A549 (cell line): ENCODE data around the gene C16orf92. TPM values are rescaled to one million over a fixed set of nuclear protein-coding genes. Genes with fewer than 3 reads are reported as not detected.

Experiments
- ATAC-seq, 2 experiments: fragments of 200-7000 bp in 1 of 2; fragments of >200 bp in 1 of 2; cut with Nextera tagmentation in 1 of 2; cut with Tn5 transposase in 1 of 2; 3 replicates each; pipeline versions ENCODE4 v1.8.0 to v1.9.1; 2018 to 2020; ENCODE audit warnings: mild to moderate bottlenecking in 1 of 2, moderate library complexity in 1 of 2
- CTCF ChIA-PET: fragments of 300-600 bp; sonication (Branson Sonifier 250); formaldehyde crosslinking; extraction: SDS; loops from one replicate; lab custom pipeline; 2021; ENCODE audit warnings: antibody characterized with exemption, inconsistent platforms; lab: Yijun Ruan, JAX
- POLR2A ChIA-PET: fragments of 350-600 bp; formaldehyde crosslinking; extraction: SDS; loops from one replicate; lab custom pipeline; 2021; ENCODE audit warnings: antibody characterized with exemption, inconsistent platforms; lab: Yijun Ruan, JAX
- DNase-seq, 2 experiments: peaks; one replicate each; pipeline versions ENCODE4 v3.0.0 to v3.0.0-alpha.2; 2011 to 2016; ENCODE audit warnings: low read depth in 1 of 2, low spot score in 1 of 2
- FAIRE-seq: peaks from 2 replicates; lab custom pipeline; 2011; peaks lifted over from hg19 to GRCh38; lab: Jason Lieb, UNC
- H3K27ac ChIP-seq, 2 experiments: fragments of >200 bp; sonication (Bioruptor Twin); formaldehyde crosslinking; 3 replicates each; pipeline ENCODE4 v1.5.1; 2016 to 2017
- H3K4me1 ChIP-seq: fragments of >200 bp; sonication (Bioruptor Twin); formaldehyde crosslinking; 3 replicates; pipeline ENCODE4 v1.6.1; 2016
- H3K4me2 ChIP-seq: fragments of >200 bp; sonication (Bioruptor Twin); formaldehyde crosslinking; 3 replicates; pipeline ENCODE4 v1.6.1; 2016
- H3K4me3 ChIP-seq: fragments of >200 bp; sonication (Bioruptor Twin); formaldehyde crosslinking; 3 replicates; pipeline ENCODE4 v1.5.1; 2016
- H3K9me3 ChIP-seq: fragments of >200 bp; sonication (Bioruptor Twin); formaldehyde crosslinking; 3 replicates; pipeline ENCODE4 v1.6.1; 2016
- CBX8 ChIP-seq: fragments of 200-600 bp; sonication (generic); IDR thresholded peaks from 2 replicates; pipeline ENCODE4 v1.6.1; 2016
- CHD4 ChIP-seq: fragments of 200-600 bp; sonication (generic); IDR thresholded peaks from 2 replicates; pipeline ENCODE4 v1.6.1; 2016; ENCODE audit warnings: antibody characterized with exemption, mild to moderate bottlenecking, borderline replicate concordance
- EP300 ChIP-seq, 2 experiments: fragments of >200 bp; sonication (Bioruptor Twin); formaldehyde crosslinking; IDR thresholded peaks; 2 replicates in 1 of 2; 3 replicates in 1 of 2; pipeline ENCODE4 v1.6.1; 2016 to 2017
- ESRRA ChIP-seq: fragments of 150-350 bp; IDR thresholded peaks from 2 replicates; pipeline ENCODE4 v1.6.1; 2014; ENCODE audit warnings: mild to moderate bottlenecking, low read length, borderline replicate concordance
- FOSL2 ChIP-seq, 2 experiments: fragments of 450-650 bp in 1 of 2; fragments of >200 bp in 1 of 2; sonication (Bioruptor Twin) in 1 of 2; formaldehyde crosslinking; IDR thresholded peaks; 2 replicates each; pipeline versions ENCODE4 v1.5.0 to v1.6.1; 2016 to 2020; ENCODE audit warnings: mild to moderate bottlenecking in 1 of 2, moderate library complexity in 1 of 2
- HDAC2 ChIP-seq: fragments of 200-600 bp; sonication (generic); IDR thresholded peaks from 2 replicates; pipeline ENCODE4 v1.6.1; 2016
- HOXA7 ChIP-seq: fragments of 250-450 bp; sonication (Bioruptor Pico); IDR thresholded peaks from 2 replicates; pipeline ENCODE4 v1.5.0; 2020; ENCODE audit warnings: mild to moderate bottlenecking, moderate library complexity
- JUN ChIP-seq, 2 experiments: fragments of >200 bp; sonication (Bioruptor Twin); formaldehyde crosslinking; IDR thresholded peaks; 2 replicates in 1 of 2; 3 replicates in 1 of 2; pipeline ENCODE4 v1.6.1; 2016 to 2017
- KDM1A ChIP-seq: fragments of 200-600 bp; sonication (generic); IDR thresholded peaks from 2 replicates; pipeline ENCODE4 v1.6.1; 2016; ENCODE audit warnings: low read depth, mild to moderate bottlenecking
- KDM5A ChIP-seq: fragments of 200-600 bp; sonication (generic); IDR thresholded peaks from 2 replicates; pipeline ENCODE4 v1.6.1; 2016; ENCODE audit warnings: antibody characterized with exemption, mild to moderate bottlenecking
- MAFK ChIP-seq: fragments of 450-650 bp; IDR thresholded peaks from 2 replicates; pipeline ENCODE4 v1.6.1; 2014; ENCODE audit not compliant: partially characterized antibody
- NR3C1 ChIP-seq: fragments of >200 bp; sonication (Bioruptor Twin); formaldehyde crosslinking; IDR thresholded peaks from 3 replicates; pipeline ENCODE4 v1.6.1; 2017
- PHF8 ChIP-seq: fragments of 200-600 bp; sonication (generic); IDR thresholded peaks from 2 replicates; pipeline ENCODE4 v1.6.1; 2016; ENCODE audit warnings: low read depth, mild to moderate bottlenecking, antibody characterized with exemption, moderate library complexity, borderline replicate concordance
- POLR2A ChIP-seq: IDR thresholded peaks from 2 replicates; pipeline ENCODE4 v1.6.1; 2012; ENCODE audit warnings: mild to moderate bottlenecking, low read length
- RFX5 ChIP-seq: fragments of 450-650 bp; IDR thresholded peaks from 2 replicates; pipeline ENCODE4 v1.7.1; 2014; ENCODE audit warnings: antibody characterized with exemption, mild to moderate bottlenecking, moderate library complexity
- RNF2 ChIP-seq: fragments of 200-600 bp; sonication (generic); IDR thresholded peaks from 2 replicates; pipeline ENCODE4 v1.6.1; 2016; ENCODE audit warnings: low read depth, mild to moderate bottlenecking, antibody characterized with exemption, moderate library complexity, borderline replicate concordance
- TFCP2L1 ChIP-seq: fragments of 250-450 bp; sonication (Bioruptor Pico); IDR thresholded peaks from 2 replicates; pipeline ENCODE4 v1.5.0; 2021; ENCODE audit warnings: mild to moderate bottlenecking
- ZC3H11A ChIP-seq: fragments of 450-650 bp; IDR thresholded peaks from 2 replicates; pipeline ENCODE4 v1.6.1; 2014; ENCODE audit warnings: antibody characterized with exemption, mild to moderate bottlenecking
- WGBS: methylation state at CpG from one replicate; pipeline ENCODE4 v1.1.6; 2017; ENCODE audit errors: missing lambda C conversion rate; 5-methylcytosine and 5-hydroxymethylcytosine counted together
- polyA plus RNA-seq, 4 experiments: library from polyadenylated mRNA; depleted of rRNA in 3 of 4; stranded (reverse); fragments of >200 nt; fragmentation: RNase III in 1 of 4; extraction: RNeasy Plus Mini Kit Qiagen cat#74134 plus additional on column Dnase treatment in 1 of 4; gene quantifications; 2 replicates in 3 of 4; 3 replicates in 1 of 4; pipeline ENCODE4 v1.2.3, GENCODE V29; 2011 to 2017
- TF ChIP-seq, protein P1 (sequence below): fragments of 450-650 bp; IDR thresholded peaks from 2 replicates; pipeline ENCODE4 v1.6.1; 2014; ENCODE audit warnings: antibody characterized with exemption
- TF ChIP-seq, protein P2 (sequence below): IDR thresholded peaks from 2 replicates; pipeline ENCODE4 v1.6.1; 2012
- TF ChIP-seq, protein P3 (sequence below): fragments of >200 bp; sonication (Bioruptor Twin); formaldehyde crosslinking; IDR thresholded peaks from 2 replicates; pipeline ENCODE4 v1.6.1; 2016
- TF ChIP-seq, protein P4 (sequence below): IDR thresholded peaks from 2 replicates; pipeline ENCODE4 v1.6.1; 2012

Gene C16orf92
- polyA plus RNA-seq, 2 of the 4 experiments (the other 2 are of a cell fraction): not detected

DNA sequence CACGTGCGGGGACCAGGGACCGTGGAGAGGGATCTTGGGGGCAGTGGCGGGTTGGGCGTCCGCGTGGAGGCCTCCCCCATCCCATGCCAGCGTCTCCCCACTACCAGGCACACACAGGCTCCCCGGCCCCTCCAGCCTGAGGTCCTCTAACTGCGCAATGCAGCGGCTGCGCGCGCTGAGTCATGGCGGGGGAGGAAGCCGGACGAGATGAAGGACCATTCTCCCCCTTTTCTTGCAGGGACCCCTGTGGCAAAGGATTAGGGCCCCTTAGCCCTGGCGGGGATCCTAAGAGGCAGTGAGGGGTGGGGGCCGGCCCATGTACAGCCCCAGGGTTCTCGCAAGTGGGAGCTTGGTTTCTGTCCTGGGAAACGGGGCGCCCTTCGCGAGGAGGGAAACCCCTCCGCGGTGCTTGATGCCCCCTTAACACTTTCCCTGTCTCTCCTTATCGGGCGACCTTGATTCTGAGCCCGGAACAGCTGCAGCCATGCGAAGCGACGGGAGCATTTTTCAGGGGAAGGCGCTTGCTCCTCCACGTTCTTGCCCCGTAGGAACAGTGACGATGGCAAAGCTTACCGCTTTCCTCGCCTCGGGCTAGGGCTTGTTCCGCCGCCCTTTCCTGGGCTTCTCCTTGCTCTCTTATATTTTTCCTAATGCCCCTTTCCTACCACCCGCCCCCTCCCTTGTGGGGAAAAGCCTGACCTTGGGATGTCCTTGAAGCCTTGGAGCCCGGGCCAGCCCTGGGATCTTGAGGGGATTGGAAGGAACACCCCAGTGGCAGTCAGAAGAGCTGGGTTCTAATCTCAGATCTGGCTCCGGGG is 43.2 kb downstream of the C16orf92 start:
- ATAC-seq (peak; percentile 7 to 23; a peak in 5 of 6 replicates), FAIRE-seq (no peak), DNase-seq (peak in 1 of 2 experiments; percentile 43)
- peak; percentile 7 for TF ChIP-seq MAFK
- no peak for TF ChIP-seq CBX8
- peak; percentile 23; the same call in 1 of the 2 replicates for TF ChIP-seq HOXA7 (CRISPR knock-in tag)
- 0 out of 2 replicates have a peak, but pooled peaks have one; percentile 49 for TF ChIP-seq HDAC2
- TF ChIP-seq PHF8: peak; percentile 63; the same call in 1 of the 2 replicates
- 0 out of 2 replicates have a peak, but pooled peaks have one; percentile 37 for TF ChIP-seq KDM5A
- TF ChIP-seq ESRRA: 0 out of 2 replicates have a peak, but pooled peaks have one; percentile 61
- no peak for TF ChIP-seq EP300 (IDR thresholded peaks at IDR 0.05)
- WGBS: 0% methylated on average over 23 of the region's 44 CpGs
- Histone ChIP-seq H3K4me2 (peak overlapping the region; percentile 97), H3K4me3 (peak overlapping the region; percentile 73), H3K9me3 (no peaks in the 10 kb centered on the region), H3K4me1 (peaks cover 34% of the 10 kb centered on the region), H3K27ac (peak overlapping the region; percentile 96 to 97)
- POLR2A ChIA-PET: interaction anchor here (0.6 to 3.5 kb wide), 15 partner anchors 8 to 305 kb away, joined by 3 to 67 read pairs (median 7); partner anchors contain the start of genes CORO1A, KIF22, PAGR1 and PPP4C
- CTCF ChIA-PET: interaction anchor here (3.3 to 9.9 kb wide), 5 partner anchors 11 to 34 kb away, joined by 13 to 119 read pairs (median 44); partner anchors contain the start of genes PPP4C, TBX6 and TLCD3B

DNA sequence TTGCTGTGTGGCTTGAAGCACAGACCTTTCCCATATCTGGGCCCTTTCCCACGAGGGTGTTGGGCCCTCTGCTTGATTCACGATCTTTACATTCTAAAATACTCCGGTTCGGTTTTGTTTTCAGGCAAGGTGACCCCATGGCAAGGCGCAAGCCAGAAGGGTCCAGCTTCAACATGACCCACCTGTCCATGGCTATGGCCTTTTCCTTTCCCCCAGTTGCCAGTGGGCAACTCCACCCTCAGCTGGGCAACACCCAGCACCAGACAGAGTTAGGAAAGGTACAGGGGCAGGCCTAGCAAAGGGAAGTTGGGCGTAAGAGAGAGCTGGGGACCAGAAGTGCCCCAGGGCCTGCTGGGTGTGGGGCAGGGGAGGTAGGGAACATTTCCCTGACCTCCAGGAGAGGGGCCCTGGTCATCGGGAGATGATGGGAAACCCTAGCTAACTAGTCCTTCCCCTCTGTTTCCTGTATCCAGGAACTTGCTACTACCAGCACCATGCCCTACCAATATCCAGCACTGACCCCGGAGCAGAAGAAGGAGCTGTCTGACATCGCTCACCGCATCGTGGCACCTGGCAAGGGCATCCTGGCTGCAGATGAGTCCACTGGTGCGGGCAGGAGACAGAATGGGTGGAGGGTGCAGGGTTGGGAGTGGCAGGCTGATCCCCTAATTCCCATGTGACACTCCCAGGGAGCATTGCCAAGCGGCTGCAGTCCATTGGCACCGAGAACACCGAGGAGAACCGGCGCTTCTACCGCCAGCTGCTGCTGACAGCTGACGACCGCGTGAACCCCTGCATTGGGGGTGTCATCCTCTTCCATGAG is 44.0 kb downstream of the C16orf92 start:
- ATAC-seq: no peak
- CTCF ChIA-PET: interaction anchor here (0.5 to 9.9 kb wide), 8 partner anchors 10 to 46 kb away, joined by 3 to 119 read pairs (median 14); partner anchors contain the start of genes PPP4C, TBX6 and TLCD3B
- peak overlapping the region; percentile 96 to 97 for H3K27ac ChIP-seq
- WGBS: 25% methylated on average over 20 of the region's 21 CpGs
- no peaks in the 10 kb centered on the region for H3K9me3 ChIP-seq
- POLR2A ChIA-PET: interaction anchor here (1.9 to 3.5 kb wide), 3 partner anchors 7 to 24 kb away, joined by 14 to 67 read pairs (median 51); partner anchors contain the start of gene TBX6
- TF ChIP-seq CBX8 (no peak), HDAC2 (no peak), RFX5 (no peak), CHD4 (no peak)
- TF ChIP-seq, protein P1, sequence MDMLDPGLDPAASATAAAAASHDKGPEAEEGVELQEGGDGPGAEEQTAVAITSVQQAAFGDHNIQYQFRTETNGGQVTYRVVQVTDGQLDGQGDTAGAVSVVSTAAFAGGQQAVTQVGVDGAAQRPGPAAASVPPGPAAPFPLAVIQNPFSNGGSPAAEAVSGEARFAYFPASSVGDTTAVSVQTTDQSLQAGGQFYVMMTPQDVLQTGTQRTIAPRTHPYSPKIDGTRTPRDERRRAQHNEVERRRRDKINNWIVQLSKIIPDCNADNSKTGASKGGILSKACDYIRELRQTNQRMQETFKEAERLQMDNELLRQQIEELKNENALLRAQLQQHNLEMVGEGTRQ: no peak
- FAIRE-seq: no peak
- H3K4me2 ChIP-seq: peak overlapping the region; percentile 97
- H3K4me1 ChIP-seq: peaks cover 34% of the 10 kb centered on the region
- H3K4me3 ChIP-seq: peak overlapping the region; percentile 73
- no peak for DNase-seq

DNA sequence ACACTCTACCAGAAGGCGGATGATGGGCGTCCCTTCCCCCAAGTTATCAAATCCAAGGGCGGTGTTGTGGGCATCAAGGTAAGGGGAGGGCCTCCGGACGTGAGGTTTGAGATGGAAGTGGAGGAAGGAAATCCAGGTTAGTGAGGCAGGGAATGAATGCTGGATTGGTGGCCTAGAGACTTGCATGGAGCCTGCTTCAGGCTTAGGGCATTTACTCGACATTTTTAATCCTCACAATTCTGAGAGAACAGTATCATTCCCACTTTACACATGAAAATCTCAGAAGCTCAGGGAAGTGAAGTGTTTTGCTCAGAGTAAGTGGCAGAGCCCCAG is 44.6 kb downstream of the C16orf92 start:
- WGBS: 50% methylated on average over 6 of the region's 6 CpGs
- POLR2A ChIA-PET: interaction anchor here (3.5 kb wide), 1 partner anchor 23 kb away, joined by 67 read pairs; the partner anchor contains the start of gene TBX6
- no peak for FAIRE-seq

More for the DNA sequence above, 44.6 kb downstream of the C16orf92 start:
- Histone ChIP-seq H3K4me3 (peak overlapping the region; percentile 73), H3K27ac (peak overlapping the region; percentile 96 to 97), H3K9me3 (no peaks in the 10 kb centered on the region), H3K4me2 (peak overlapping the region; percentile 97), H3K4me1 (peaks cover 34% of the 10 kb centered on the region)
- DNase-seq (no peak), ATAC-seq (no peak)
- TF ChIP-seq FOSL2 (IDR thresholded peaks at IDR 0.05): no peak
- no peak for TF ChIP-seq FOSL2 (CRISPR knock-in tag; IDR thresholded peaks at IDR 0.05)
- TF ChIP-seq JUN (IDR thresholded peaks at IDR 0.05): no peak
- no peak for TF ChIP-seq ZC3H11A
- no peak for TF ChIP-seq NR3C1
- TF ChIP-seq, protein P2, sequence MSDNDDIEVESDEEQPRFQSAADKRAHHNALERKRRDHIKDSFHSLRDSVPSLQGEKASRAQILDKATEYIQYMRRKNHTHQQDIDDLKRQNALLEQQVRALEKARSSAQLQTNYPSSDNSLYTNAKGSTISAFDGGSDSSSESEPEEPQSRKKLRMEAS: no peak
- no peak for TF ChIP-seq RNF2
- TF ChIP-seq POLR2A: no peak
- TF ChIP-seq, protein P3, sequence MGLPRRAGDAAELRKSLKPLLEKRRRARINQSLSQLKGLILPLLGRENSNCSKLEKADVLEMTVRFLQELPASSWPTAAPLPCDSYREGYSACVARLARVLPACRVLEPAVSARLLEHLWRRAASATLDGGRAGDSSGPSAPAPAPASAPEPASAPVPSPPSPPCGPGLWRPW: no peak
- TF ChIP-seq KDM1A: no peak
- no peak for TF ChIP-seq TFCP2L1 (CRISPR knock-in tag)
- TF ChIP-seq, protein P4, sequence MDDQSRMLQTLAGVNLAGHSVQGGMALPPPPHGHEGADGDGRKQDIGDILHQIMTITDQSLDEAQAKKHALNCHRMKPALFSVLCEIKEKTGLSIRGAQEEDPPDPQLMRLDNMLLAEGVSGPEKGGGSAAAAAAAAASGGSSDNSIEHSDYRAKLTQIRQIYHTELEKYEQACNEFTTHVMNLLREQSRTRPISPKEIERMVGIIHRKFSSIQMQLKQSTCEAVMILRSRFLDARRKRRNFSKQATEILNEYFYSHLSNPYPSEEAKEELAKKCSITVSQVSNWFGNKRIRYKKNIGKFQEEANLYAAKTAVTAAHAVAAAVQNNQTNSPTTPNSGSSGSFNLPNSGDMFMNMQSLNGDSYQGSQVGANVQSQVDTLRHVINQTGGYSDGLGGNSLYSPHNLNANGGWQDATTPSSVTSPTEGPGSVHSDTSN: no peak
- CTCF ChIA-PET: interaction anchor here (0.5 to 9.9 kb wide), 7 partner anchors 10 to 47 kb away, joined by 3 to 119 read pairs (median 13); partner anchors contain the start of genes PPP4C, TBX6 and TLCD3B
